SK-N-SH (cell line): ENCODE data around the gene INF2. TPM values are rescaled to one million over a fixed set of nuclear protein-coding genes. Genes with fewer than 3 reads are reported as not detected.

Source experiments
- CTCF ChIA-PET: fragments of 300-600, 350-600 bp; formaldehyde crosslinking; extraction: SDS; loops from one replicate; lab custom pipeline; 2021; lab: Yijun Ruan, JAX
- POLR2A ChIA-PET: fragments of 350-600 bp; sonication (Branson Sonifier 250); formaldehyde crosslinking; extraction: SDS; loops from one replicate; lab custom pipeline; 2020; ENCODE audit warnings: antibody characterized with exemption, inconsistent platforms; lab: Yijun Ruan, JAX
- DNase-seq: peaks from one replicate; pipeline ENCODE4 v3.0.0; 2012
- H2AFZ ChIP-seq: fragments of 200-600 bp; sonication (generic); 2 replicates; pipeline ENCODE4 v1.8.1; 2016; ENCODE audit warnings: antibody characterized with exemption, mild to moderate bottlenecking, low read depth
- H3F3A ChIP-seq: fragments of 200-600 bp; sonication (generic); replicated peaks from 2 replicates; pipeline ENCODE3; 2016; ENCODE audit warnings: antibody characterized with exemption, mild to moderate bottlenecking; ENCODE audit not compliant: insufficient read depth
- H3K27ac ChIP-seq, 2 experiments: fragments of 200-500 bp in 1 of 2; fragments of 200-600 bp in 1 of 2; sonication (Bioruptor generic) in 1 of 2; sonication (generic), shearing (Covaris generic) in 1 of 2; 2 replicates each; pipeline versions ENCODE4 v1.5.1 to v1.6.1; 2014 to 2016; ENCODE audit warnings: low read depth in 2 of 2, inconsistent platforms in 1 of 2, low read length in 1 of 2, mild to moderate bottlenecking in 1 of 2, mixed read lengths in 1 of 2
- H3K27me3 ChIP-seq: fragments of 200-600 bp; sonication (generic), shearing (Covaris generic); 2 replicates; pipeline ENCODE4 v1.6.1; 2016; ENCODE audit warnings: mixed run types; ENCODE audit not compliant: insufficient read depth
- H3K36me3 ChIP-seq, 2 experiments: fragments of 200-500 bp in 1 of 2; fragments of 200-600 bp in 1 of 2; sonication (Bioruptor generic) in 1 of 2; sonication (generic) in 1 of 2; replicated peaks in 1 of 2; 2 replicates each; pipeline versions ENCODE3 to v1.5.1; 2014 to 2016; ENCODE audit warnings: low read length in 1 of 2, mild to moderate bottlenecking in 1 of 2; ENCODE audit not compliant: insufficient read depth in 2 of 2, control insufficient read depth in 1 of 2
- H3K4me1 ChIP-seq, 2 experiments: fragments of 200-500 bp in 1 of 2; fragments of 200-600 bp in 1 of 2; sonication (Bioruptor generic) in 1 of 2; sonication (generic), shearing (Covaris generic) in 1 of 2; 2 replicates each; pipeline versions ENCODE4 v1.5.1 to v1.6.1; 2014 to 2016; ENCODE audit warnings: low read depth in 1 of 2, low read length in 1 of 2, mixed run types in 1 of 2; ENCODE audit not compliant: insufficient read depth in 2 of 2, control insufficient read depth in 1 of 2
- H3K4me2 ChIP-seq: fragments of 200-600 bp; sonication (generic), shearing (Covaris generic); 2 replicates; pipeline ENCODE4 v1.6.1; 2017; ENCODE audit warnings: mixed run types
- H3K4me3 ChIP-seq, 2 experiments: fragments of 200-500 bp in 1 of 2; fragments of 200-600 bp in 1 of 2; sonication (Bioruptor generic) in 1 of 2; sonication (generic), shearing (Covaris generic) in 1 of 2; 2 replicates each; pipeline versions ENCODE4 v1.5.1 to v1.8.1; 2014 to 2016; ENCODE audit warnings: low read depth in 2 of 2, inconsistent platforms in 1 of 2, low read length in 1 of 2, mild to moderate bottlenecking in 1 of 2, mixed read lengths in 1 of 2, moderate library complexity in 1 of 2
- H3K79me2 ChIP-seq: fragments of 200-600 bp; sonication (generic); 2 replicates; pipeline ENCODE4 v1.8.1; 2017; ENCODE audit warnings: mild to moderate bottlenecking; ENCODE audit not compliant: insufficient read depth
- H3K9ac ChIP-seq: fragments of 200-600 bp; sonication (generic); 2 replicates; pipeline ENCODE4 v1.6.1; 2017; ENCODE audit warnings: mixed run types
- H3K9me2 ChIP-seq: fragments of 200-600 bp; sonication (generic); 2 replicates; pipeline ENCODE4 v1.6.1; 2017; ENCODE audit warnings: mixed run types
- H3K9me3 ChIP-seq: fragments of 200-600 bp; sonication (generic); 2 replicates; pipeline ENCODE4 v1.6.1; 2017; ENCODE audit warnings: mixed run types, mild to moderate bottlenecking, moderate library complexity
- H4K20me1 ChIP-seq: fragments of 200-600 bp; sonication (generic); 2 replicates; pipeline ENCODE4 v1.6.1; 2017; ENCODE audit warnings: mild to moderate bottlenecking, mixed run types; ENCODE audit not compliant: insufficient read depth
- ELF1 ChIP-seq: IDR thresholded peaks from 2 replicates; pipeline ENCODE4 v1.4.0; 2012
- EP300 ChIP-seq, 2 experiments: IDR thresholded peaks; 2 replicates each; pipeline versions ENCODE4 v1.4.0 to v1.6.1; 2012; ENCODE audit warnings: borderline replicate concordance in 1 of 2, low read depth in 1 of 2, low read length in 1 of 2
- EZH2phosphoT487 ChIP-seq: fragments of 200-600 bp; sonication (generic); IDR thresholded peaks from 2 replicates; pipeline ENCODE4 v1.6.1; 2017; ENCODE audit warnings: low read depth, mixed run types, mild to moderate bottlenecking, antibody characterized with exemption, moderate library complexity, borderline replicate concordance
- FOSL2 ChIP-seq: IDR thresholded peaks from 2 replicates; pipeline ENCODE4 v1.4.0; 2012; ENCODE audit warnings: low read depth, mild to moderate bottlenecking, moderate library complexity, borderline replicate concordance
- FOXJ3 ChIP-seq: sonication (generic); formaldehyde crosslinking; IDR thresholded peaks from 2 replicates; pipeline ENCODE4 v1.5.1; 2020; ENCODE audit warnings: mild to moderate bottlenecking, missing genetic modification reagents
- FOXM1 ChIP-seq: IDR thresholded peaks from 2 replicates; pipeline ENCODE4 v1.4.0; 2012; ENCODE audit warnings: low read depth, mild to moderate bottlenecking
- GATA2 ChIP-seq: sonication (generic); formaldehyde crosslinking; IDR thresholded peaks from 2 replicates; pipeline ENCODE4 v1.5.0; 2020; ENCODE audit warnings: mild to moderate bottlenecking, missing genetic modification reagents
- JUND ChIP-seq: IDR thresholded peaks from 2 replicates; pipeline ENCODE4 v1.4.0; 2012
- MEF2A ChIP-seq: IDR thresholded peaks from 2 replicates; pipeline ENCODE4 v1.4.0; 2012; ENCODE audit warnings: low read depth, borderline replicate concordance
- NFIC ChIP-seq: IDR thresholded peaks from 2 replicates; pipeline ENCODE4 v1.4.0; 2012; ENCODE audit warnings: borderline replicate concordance
- NRF1 ChIP-seq: IDR thresholded peaks from 2 replicates; pipeline ENCODE4 v1.6.1; 2012; ENCODE audit warnings: low read depth, mild to moderate bottlenecking, low read length
- SIN3A ChIP-seq: IDR thresholded peaks from 2 replicates; pipeline ENCODE4 v1.6.1; 2012; ENCODE audit warnings: low read depth, mild to moderate bottlenecking, low read length, moderate library complexity, borderline replicate concordance
- SMC3 ChIP-seq: IDR thresholded peaks from 2 replicates; pipeline ENCODE4 v1.6.1; 2012; ENCODE audit warnings: low read depth, low read length, improper control_type of control experiment
- TAF1 ChIP-seq: IDR thresholded peaks from 2 replicates; pipeline ENCODE4 v1.6.1; 2012; ENCODE audit warnings: low read depth, mild to moderate bottlenecking, low read length, moderate library complexity, borderline replicate concordance
- TCF12 ChIP-seq: IDR thresholded peaks from 2 replicates; pipeline ENCODE4 v1.4.0; 2012
- TEAD4 ChIP-seq: IDR thresholded peaks from 2 replicates; pipeline ENCODE4 v1.4.0; 2012; ENCODE audit warnings: mild to moderate bottlenecking, borderline replicate concordance; ENCODE audit not compliant: insufficient read depth
- USF1 ChIP-seq: IDR thresholded peaks from 2 replicates; pipeline ENCODE4 v1.4.0; 2012; ENCODE audit warnings: low read depth, borderline replicate concordance
- USF2 ChIP-seq: fragments of 150-350 bp; IDR thresholded peaks from 2 replicates; pipeline ENCODE4 v1.6.1; 2017; ENCODE audit warnings: antibody characterized with exemption, low read length, low read depth, borderline replicate concordance
- WGBS: methylation state at CpG from one replicate; pipeline ENCODE4 v1.1.6; 2017; ENCODE audit warnings: low lambda C conversion rate; 5-methylcytosine and 5-hydroxymethylcytosine counted together
- polyA plus RNA-seq, 3 experiments: library from polyadenylated mRNA; depleted of rRNA; stranded (reverse); fragments of >200 nt; gene quantifications; 2 replicates each; pipeline ENCODE4 v1.2.3, GENCODE V29; 2012
- TF ChIP-seq, protein P1 (sequence below): IDR thresholded peaks from 2 replicates; pipeline ENCODE4 v1.6.1; 2012; ENCODE audit warnings: mild to moderate bottlenecking, low read depth, low read length, moderate library complexity
- TF ChIP-seq, protein P2 (sequence below): IDR thresholded peaks from 2 replicates; pipeline ENCODE4; 2012

Gene INF2
- polyA plus RNA-seq, 1 of the 3 experiments (the other 2 are of a cell fraction), result 32.5 TPM

DNA sequence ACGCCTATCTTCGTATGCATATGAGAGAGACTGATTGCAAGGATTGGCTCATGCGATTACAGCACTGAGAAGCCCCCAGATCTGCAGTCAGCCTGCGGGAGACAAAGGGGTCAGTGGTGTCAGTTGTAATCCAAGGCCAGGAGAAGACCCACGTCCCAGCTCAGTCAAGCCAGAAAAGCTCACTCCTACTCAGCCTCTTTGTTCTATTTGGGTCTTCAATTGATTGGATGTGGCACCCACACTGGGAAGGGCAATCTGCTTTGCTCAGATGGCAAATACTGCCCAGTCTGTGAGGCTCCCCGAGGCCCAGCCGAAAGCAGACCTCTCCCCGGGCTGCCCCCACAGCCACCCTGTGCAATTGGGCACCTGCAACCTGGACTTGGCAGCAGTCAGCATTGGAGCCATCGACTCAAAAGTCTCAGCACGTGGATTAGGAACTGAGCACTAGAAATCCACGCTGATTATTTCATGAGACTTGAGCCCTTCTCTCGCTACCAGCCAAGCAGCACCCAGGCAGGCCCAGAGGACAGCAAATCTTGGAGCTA is 45.3 kb upstream of the INF2 start:
- 57% methylated on average over 11 of the region's 12 CpGs for WGBS
- no peaks in the 10 kb centered on the region for H3K27me3 ChIP-seq
- H3K79me2 ChIP-seq, result no peaks in the 10 kb centered on the region
- H3K9me2 ChIP-seq, result no peaks in the 10 kb centered on the region
- H3K9ac ChIP-seq, result no peak overlapping the region
- CTCF ChIA-PET, result interaction anchor here (1.0 to 2.0 kb wide), 4 partner anchors 55 to 566 kb away, joined by 3 to 10 read pairs (median 4); no protein-coding TSS in a partner anchor
- H2AFZ ChIP-seq, result no peak overlapping the region
- POLR2A ChIA-PET, result no interaction called here
- H3K27ac ChIP-seq, result no peak overlapping the region
- H3K4me3 ChIP-seq, result no peak overlapping the region
- H3F3A ChIP-seq, result no peaks in the 10 kb centered on the region
- no peaks in the 10 kb centered on the region for H3K9me3 ChIP-seq
- no peak for DNase-seq
- no peaks in the 10 kb centered on the region for H4K20me1 ChIP-seq
- H3K4me1 ChIP-seq, result peaks cover 0 to 4% of the 10 kb centered on the region in 2 experiments; a peak in 1 of 4 replicates
- no peak overlapping the region for H3K4me2 ChIP-seq
- no peaks in the 10 kb centered on the region for H3K36me3 ChIP-seq
- no peak for TF ChIP-seq NRF1
- no peak for TF ChIP-seq TAF1
- no peak for TF ChIP-seq ELF1
- no peak for TF ChIP-seq NFIC
- TF ChIP-seq USF2, result no peak
- TF ChIP-seq SMC3, result no peak
- TF ChIP-seq EP300 (IDR thresholded peaks at IDR 0.05; ENCODE audit: borderline replicate concordance in 1 of 2, low read depth in 1 of 2, low read length in 1 of 2), result no peak
- TF ChIP-seq GATA2 (CRISPR knock-in tag), result no peak
- TF ChIP-seq SIN3A, result no peak
- no peak for TF ChIP-seq TCF12

- H3K79me2 ChIP-seq, result no peaks in the 10 kb centered on the region
- H3K36me3 ChIP-seq, result no peaks in the 10 kb centered on the region
- no peaks in the 10 kb centered on the region for H4K20me1 ChIP-seq
- no peak overlapping the region for H2AFZ ChIP-seq
- WGBS, result 74% methylated on average over 11 of the region's 11 CpGs
- H3K27me3 ChIP-seq, result no peaks in the 10 kb centered on the region
- CTCF ChIA-PET, result interaction anchor here (1.0 to 2.0 kb wide), 4 partner anchors 55 to 567 kb away, joined by 3 to 10 read pairs (median 4); no protein-coding TSS in a partner anchor
- no peak overlapping the region for H3K27ac ChIP-seq
- DNase-seq, result no peak
- no peak overlapping the region for H3K9ac ChIP-seq
- H3K9me2 ChIP-seq, result no peaks in the 10 kb centered on the region
- H3K9me3 ChIP-seq, result no peaks in the 10 kb centered on the region
- no peak overlapping the region for H3K4me3 ChIP-seq
- H3K4me2 ChIP-seq, result no peak overlapping the region
- POLR2A ChIA-PET, result no interaction called here
- no peaks in the 10 kb centered on the region for H3F3A ChIP-seq
- H3K4me1 ChIP-seq, result peaks cover 0 to 4% of the 10 kb centered on the region in 2 experiments; a peak in 1 of 4 replicates
- no peak for TF ChIP-seq USF1
- no peak for TF ChIP-seq TEAD4
- TF ChIP-seq USF2, result no peak
- no peak for TF ChIP-seq FOXM1
- no peak for TF ChIP-seq JUND
- no peak for TF ChIP-seq GATA2 (CRISPR knock-in tag)
- TF ChIP-seq, protein P1, sequence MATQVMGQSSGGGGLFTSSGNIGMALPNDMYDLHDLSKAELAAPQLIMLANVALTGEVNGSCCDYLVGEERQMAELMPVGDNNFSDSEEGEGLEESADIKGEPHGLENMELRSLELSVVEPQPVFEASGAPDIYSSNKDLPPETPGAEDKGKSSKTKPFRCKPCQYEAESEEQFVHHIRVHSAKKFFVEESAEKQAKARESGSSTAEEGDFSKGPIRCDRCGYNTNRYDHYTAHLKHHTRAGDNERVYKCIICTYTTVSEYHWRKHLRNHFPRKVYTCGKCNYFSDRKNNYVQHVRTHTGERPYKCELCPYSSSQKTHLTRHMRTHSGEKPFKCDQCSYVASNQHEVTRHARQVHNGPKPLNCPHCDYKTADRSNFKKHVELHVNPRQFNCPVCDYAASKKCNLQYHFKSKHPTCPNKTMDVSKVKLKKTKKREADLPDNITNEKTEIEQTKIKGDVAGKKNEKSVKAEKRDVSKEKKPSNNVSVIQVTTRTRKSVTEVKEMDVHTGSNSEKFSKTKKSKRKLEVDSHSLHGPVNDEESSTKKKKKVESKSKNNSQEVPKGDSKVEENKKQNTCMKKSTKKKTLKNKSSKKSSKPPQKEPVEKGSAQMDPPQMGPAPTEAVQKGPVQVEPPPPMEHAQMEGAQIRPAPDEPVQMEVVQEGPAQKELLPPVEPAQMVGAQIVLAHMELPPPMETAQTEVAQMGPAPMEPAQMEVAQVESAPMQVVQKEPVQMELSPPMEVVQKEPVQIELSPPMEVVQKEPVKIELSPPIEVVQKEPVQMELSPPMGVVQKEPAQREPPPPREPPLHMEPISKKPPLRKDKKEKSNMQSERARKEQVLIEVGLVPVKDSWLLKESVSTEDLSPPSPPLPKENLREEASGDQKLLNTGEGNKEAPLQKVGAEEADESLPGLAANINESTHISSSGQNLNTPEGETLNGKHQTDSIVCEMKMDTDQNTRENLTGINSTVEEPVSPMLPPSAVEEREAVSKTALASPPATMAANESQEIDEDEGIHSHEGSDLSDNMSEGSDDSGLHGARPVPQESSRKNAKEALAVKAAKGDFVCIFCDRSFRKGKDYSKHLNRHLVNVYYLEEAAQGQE, result no peak
- TF ChIP-seq SIN3A, result no peak
- no peak for TF ChIP-seq MEF2A
- no peak for TF ChIP-seq TCF12
- TF ChIP-seq, protein P2, sequence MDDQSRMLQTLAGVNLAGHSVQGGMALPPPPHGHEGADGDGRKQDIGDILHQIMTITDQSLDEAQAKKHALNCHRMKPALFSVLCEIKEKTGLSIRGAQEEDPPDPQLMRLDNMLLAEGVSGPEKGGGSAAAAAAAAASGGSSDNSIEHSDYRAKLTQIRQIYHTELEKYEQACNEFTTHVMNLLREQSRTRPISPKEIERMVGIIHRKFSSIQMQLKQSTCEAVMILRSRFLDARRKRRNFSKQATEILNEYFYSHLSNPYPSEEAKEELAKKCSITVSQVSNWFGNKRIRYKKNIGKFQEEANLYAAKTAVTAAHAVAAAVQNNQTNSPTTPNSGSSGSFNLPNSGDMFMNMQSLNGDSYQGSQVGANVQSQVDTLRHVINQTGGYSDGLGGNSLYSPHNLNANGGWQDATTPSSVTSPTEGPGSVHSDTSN, result no peak
- TF ChIP-seq FOSL2, result no peak
- TF ChIP-seq EZH2phosphoT487, result no peak
- no peak for TF ChIP-seq FOXJ3
These were observed 44.6 kb upstream of the INF2 start for GRCh38 chr14:104644656-104645378.
